Measurements from ENCODE around the gene CELA2B.
A peak's percentile ranks its signal among the peaks of the same experiment; 100 is the strongest.

Gene CELA2B

DNA sequence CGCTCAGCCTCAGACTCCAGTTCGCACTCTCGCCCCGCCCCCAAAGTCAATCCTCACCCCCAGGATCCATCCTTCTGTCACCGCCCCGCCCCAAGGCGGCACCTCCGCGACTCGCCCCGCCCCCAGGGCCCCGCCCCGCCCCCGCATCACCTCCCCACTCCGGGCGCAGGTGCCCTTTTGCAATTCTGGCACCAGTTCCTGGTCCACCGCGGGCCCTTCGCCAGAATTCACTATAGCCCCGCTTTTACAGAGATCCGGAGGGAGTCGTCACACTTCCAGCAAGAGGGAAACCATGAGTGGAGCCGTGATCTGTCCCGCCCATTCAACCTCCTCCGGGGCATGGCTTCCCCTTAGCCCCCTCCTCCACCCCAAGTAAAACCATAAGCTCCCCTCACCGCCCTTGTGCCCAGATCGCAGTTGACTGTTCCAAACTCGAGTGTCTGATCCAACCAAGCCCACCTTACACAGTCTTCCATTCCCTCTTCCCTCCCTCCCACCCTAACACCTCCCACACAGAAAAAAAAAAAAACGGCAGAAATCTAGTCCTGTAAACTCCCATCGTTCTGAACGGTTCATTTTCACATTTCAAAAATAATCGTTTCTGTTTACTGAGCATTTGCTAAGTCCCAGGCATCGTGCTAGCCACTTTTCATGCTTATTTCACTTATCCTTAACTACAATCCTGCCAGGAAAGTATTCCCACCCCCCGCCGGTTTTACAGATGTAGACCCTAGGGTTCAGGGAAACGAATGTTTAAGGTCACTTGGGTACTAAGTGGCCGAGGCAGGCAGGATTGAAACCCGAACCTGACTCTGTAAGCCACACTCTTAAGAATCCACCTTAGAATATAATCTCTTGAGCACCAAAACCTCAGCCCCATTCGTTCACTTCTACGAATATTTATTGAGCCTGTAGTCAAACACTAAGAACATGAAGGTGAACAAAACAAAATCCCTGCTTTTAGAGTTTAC is 49.4 kb downstream of the CELA2B start:
- peak; percentile 98 to 99 (median 99) for DNase-seq
- ChIA-PET POLR2A (no interaction called here), CTCF (no interaction called here)
- peak overlapping the region; percentile 48 to 94 for H3K27ac ChIP-seq (ENCODE audit: insufficient read depth in 1 of 2, low read depth in 1 of 2, low read length in 2 of 2, poor library complexity in 1 of 2, severe bottlenecking in 2 of 2)
- no peaks in the 10 kb centered on the region for H3K9me3 ChIP-seq (ENCODE audit: control extremely low read depth in 1 of 5, control insufficient read depth in 4 of 5, insufficient read depth in 2 of 5, low read depth in 1 of 5, low read length in 4 of 5)
- H3K27me3 ChIP-seq (replicated peaks in 2 of 5; ENCODE audit: control insufficient read depth in 4 of 5, insufficient read depth in 5 of 5, low read length in 4 of 5), result no peaks in the 10 kb centered on the region
- H3K36me3 ChIP-seq (ENCODE audit: control insufficient read depth in 4 of 4, insufficient read depth in 4 of 4, low read length in 3 of 4), result peaks cover 0 to 5% (median under 1%) of the 10 kb centered on the region in 4 experiments
- WGBS (ENCODE audit: insufficient coverage), result 4% methylated on average over 20 of the region's 40 CpGs
- peak overlapping the region; percentile 73 to 98 (median 84) for H3K4me3 ChIP-seq (ENCODE audit: control insufficient read depth in 1 of 7, extremely low read depth in 1 of 7, insufficient read depth in 4 of 7, low read depth in 2 of 7, low read length in 6 of 7)
- peaks cover 18 to 33% (median 25%) of the 10 kb centered on the region in 4 experiments for H3K4me1 ChIP-seq (ENCODE audit: control extremely low read depth in 1 of 4, control insufficient read depth in 4 of 4, insufficient read depth in 4 of 4, low read length in 3 of 4)

DNA sequence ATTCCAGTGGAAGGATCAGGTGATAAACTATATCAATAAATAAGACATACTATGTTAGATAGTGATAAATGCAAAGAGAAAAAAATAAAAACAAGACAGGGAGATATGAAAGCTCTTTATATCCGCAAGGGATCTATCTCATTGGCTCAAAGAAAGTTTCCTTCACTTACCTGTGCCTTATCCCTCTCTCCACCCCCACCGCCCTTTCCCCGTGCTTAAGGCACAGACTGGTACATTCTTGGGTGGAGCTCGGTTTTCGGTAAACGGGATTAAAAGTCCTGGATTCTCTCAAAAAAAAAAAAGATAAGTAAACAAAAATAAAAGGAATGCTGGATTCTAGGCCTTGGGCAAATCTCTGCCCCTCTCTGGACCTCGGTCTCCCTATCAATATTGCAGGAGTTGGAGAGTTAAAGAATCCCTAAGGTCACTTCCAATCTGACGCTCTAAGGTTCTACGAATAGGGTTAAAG is 50.2 kb downstream of the CELA2B start:
- Histone ChIP-seq H3K27ac (ENCODE audit: insufficient read depth in 1 of 2, low read depth in 1 of 2, low read length in 2 of 2, poor library complexity in 1 of 2, severe bottlenecking in 2 of 2) (peak overlapping the region; percentile 48 to 94), H3K4me3 (ENCODE audit: control insufficient read depth in 1 of 7, extremely low read depth in 1 of 7, insufficient read depth in 4 of 7, low read depth in 2 of 7, low read length in 6 of 7) (peak overlapping the region; percentile 80 to 98 (median 91)), H3K36me3 (ENCODE audit: control insufficient read depth in 4 of 4, insufficient read depth in 4 of 4, low read length in 3 of 4) (peaks cover 0 to 6% (median 4%) of the 10 kb centered on the region in 4 experiments), H3K9me3 (ENCODE audit: control extremely low read depth in 1 of 5, control insufficient read depth in 4 of 5, insufficient read depth in 2 of 5, low read depth in 1 of 5, low read length in 4 of 5) (no peaks in the 10 kb centered on the region), H3K4me1 (ENCODE audit: control extremely low read depth in 1 of 4, control insufficient read depth in 4 of 4, insufficient read depth in 4 of 4, low read length in 3 of 4) (peaks cover 18 to 33% (median 25%) of the 10 kb centered on the region in 4 experiments), H3K27me3 (replicated peaks in 2 of 5; ENCODE audit: control insufficient read depth in 4 of 5, insufficient read depth in 5 of 5, low read length in 4 of 5) (no peaks in the 10 kb centered on the region)
- CTCF ChIA-PET, result no interaction called here
- POLR2A ChIA-PET, result interaction anchor here (0.7 kb wide), 1 partner anchor 30 kb away, joined by 3 read pairs; no protein-coding TSS in a partner anchor
- DNase-seq, result no peak
- 24% methylated on average over 4 of the region's 9 CpGs for WGBS (ENCODE audit: insufficient coverage)

DNA sequence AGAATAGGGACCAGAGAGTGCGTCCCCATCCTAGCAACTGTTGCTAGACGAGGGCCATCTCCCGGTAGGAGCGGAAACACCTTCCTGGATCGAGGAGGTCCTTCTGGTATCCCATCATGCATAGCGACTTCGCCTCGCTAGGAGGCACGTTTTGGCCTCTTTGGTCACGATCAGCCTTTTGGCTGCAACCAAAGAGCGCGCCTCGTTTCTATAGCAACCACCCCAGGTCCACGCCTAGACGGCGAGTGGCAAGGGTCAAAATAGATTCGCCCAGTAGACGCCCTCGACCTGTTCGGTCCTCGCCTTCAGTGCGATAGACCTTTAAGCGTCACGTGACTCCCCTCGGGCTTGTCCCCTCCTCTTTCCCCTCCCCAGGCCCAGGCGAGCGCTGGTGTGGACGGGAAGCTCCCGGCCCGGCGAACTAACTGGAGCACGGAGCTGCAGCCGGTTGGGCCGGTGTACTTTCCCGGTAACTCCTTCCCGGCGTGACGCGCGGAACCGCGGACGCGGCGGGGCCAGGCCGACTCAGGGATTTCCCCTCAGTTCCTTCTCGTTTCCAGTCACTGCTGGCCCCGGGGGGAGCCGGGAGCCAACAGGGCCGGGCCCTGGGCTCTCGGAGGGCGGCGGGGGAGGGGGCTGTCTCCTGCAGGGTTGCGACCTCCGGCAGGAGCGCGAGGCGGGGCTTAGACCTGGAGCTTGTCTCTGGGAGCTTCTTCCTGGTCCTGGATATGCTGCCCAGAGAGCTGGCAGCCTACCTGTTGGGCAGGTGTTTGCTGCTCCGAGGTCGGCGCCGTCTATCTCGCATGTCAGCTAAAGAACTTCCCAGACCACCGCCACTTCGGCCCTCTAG is 50.8 kb downstream of the CELA2B start, which contains the start of gene DNAJC16:
Gene DNAJC16 (plus strand): TSS at position 359 of the 850 bp plus-strand sequence. CDS start 2,258 bp downstream, outside the sequence.
- Histone ChIP-seq H3K4me3 (ENCODE audit: control insufficient read depth in 1 of 7, extremely low read depth in 1 of 7, insufficient read depth in 4 of 7, low read depth in 2 of 7, low read length in 6 of 7) (peak within 1 kb of the TSS; percentile 82 to 98 (median 92)), H3K9me3 (ENCODE audit: control extremely low read depth in 1 of 5, control insufficient read depth in 4 of 5, insufficient read depth in 2 of 5, low read depth in 1 of 5, low read length in 4 of 5) (no peaks in the 10 kb centered on the region), H3K36me3 (ENCODE audit: control insufficient read depth in 4 of 4, insufficient read depth in 4 of 4, low read length in 3 of 4) (peaks cover 0 to 6% (median 5%) of the 10 kb centered on the region in 4 experiments), H3K27ac (ENCODE audit: insufficient read depth in 1 of 2, low read depth in 1 of 2, low read length in 2 of 2, poor library complexity in 1 of 2, severe bottlenecking in 2 of 2) (peak within 1 kb of the TSS; percentile 90 to 94), H3K27me3 (replicated peaks in 2 of 5; ENCODE audit: control insufficient read depth in 4 of 5, insufficient read depth in 5 of 5, low read length in 4 of 5) (no peaks in the 10 kb centered on the region), H3K4me1 (ENCODE audit: control extremely low read depth in 1 of 4, control insufficient read depth in 4 of 4, insufficient read depth in 4 of 4, low read length in 3 of 4) (peaks cover 19 to 38% (median 28%) of the 10 kb centered on the region in 4 experiments)
- CTCF ChIA-PET, result no interaction called here
- peak; percentile 99 to 100 (median 100) for DNase-seq
- POLR2A ChIA-PET, result interaction anchor here (0.6 to 1.0 kb wide), 3 partner anchors 10 to 310 kb away, joined by 3 read pairs; no protein-coding TSS in a partner anchor
- 0% methylated on average over 48 of the region's 65 CpGs for WGBS (ENCODE audit: insufficient coverage)

DNA sequence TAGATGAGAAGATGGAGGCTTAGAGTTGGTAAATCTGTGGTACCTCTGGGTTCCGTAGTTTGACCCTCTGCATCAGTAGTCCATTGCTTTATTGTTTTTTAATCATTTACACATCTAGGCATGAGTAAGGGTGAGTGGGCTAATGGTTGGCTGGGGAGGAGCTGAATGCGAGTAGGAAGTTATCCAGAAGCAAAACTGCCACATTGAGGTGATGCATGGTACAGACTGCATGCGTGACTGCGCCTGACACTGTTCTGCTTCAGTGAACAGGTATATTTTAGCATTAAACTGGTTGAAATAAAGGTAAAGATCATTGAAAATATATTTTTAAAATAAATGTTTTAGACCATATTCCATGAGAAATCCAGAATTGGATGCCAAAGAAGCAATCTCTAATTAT is 55.1 kb downstream of the CELA2B start:
- WGBS (ENCODE audit: insufficient coverage), result 88% methylated on average over 1 of the region's 4 CpGs
- CTCF ChIA-PET, result no interaction called here

DNA sequence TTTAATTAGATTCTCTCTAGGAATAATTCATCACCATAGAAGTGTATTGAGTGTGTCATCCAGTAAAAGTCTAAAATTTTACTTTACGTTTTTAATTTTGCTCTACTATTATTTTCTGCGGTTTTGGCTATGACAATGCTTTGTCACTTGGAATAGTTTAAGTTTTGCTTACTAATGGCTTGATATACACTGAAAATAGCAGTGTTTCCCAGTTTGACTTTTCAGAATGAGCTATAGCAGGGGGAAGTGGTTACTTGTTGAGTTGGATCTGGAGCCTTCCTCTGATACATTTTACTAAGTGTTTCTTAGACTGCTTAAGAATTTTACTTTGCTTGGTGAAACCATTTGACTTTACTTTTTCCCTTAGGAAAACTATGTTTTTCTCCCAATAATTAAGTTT is 55.8 kb downstream of the CELA2B start:
- H3K4me3 ChIP-seq (ENCODE audit: control insufficient read depth in 1 of 7, extremely low read depth in 1 of 7, insufficient read depth in 4 of 7, low read depth in 2 of 7, low read length in 6 of 7), result no peak overlapping the region
- no peaks in the 10 kb centered on the region for H3K9me3 ChIP-seq (ENCODE audit: control extremely low read depth in 1 of 5, control insufficient read depth in 4 of 5, insufficient read depth in 2 of 5, low read depth in 1 of 5, low read length in 4 of 5)
- ChIA-PET CTCF (no interaction called here), POLR2A (no interaction called here)
- H3K36me3 ChIP-seq (ENCODE audit: control insufficient read depth in 4 of 4, insufficient read depth in 4 of 4, low read length in 3 of 4), result peaks cover 6 to 29% (median 13%) of the 10 kb centered on the region in 4 experiments
- peaks cover 8 to 25% (median 14%) of the 10 kb centered on the region in 4 experiments for H3K4me1 ChIP-seq (ENCODE audit: control extremely low read depth in 1 of 4, control insufficient read depth in 4 of 4, insufficient read depth in 4 of 4, low read length in 3 of 4)
- DNase-seq, result peak in 2 of 3 donors; percentile 61 to 70
- WGBS (ENCODE audit: insufficient coverage), result no CpG with 5 or more reads among the region's 2 CpGs
- no peaks in the 10 kb centered on the region for H3K27me3 ChIP-seq (replicated peaks in 2 of 5; ENCODE audit: control insufficient read depth in 4 of 5, insufficient read depth in 5 of 5, low read length in 4 of 5)
- H3K27ac ChIP-seq (ENCODE audit: insufficient read depth in 1 of 2, low read depth in 1 of 2, low read length in 2 of 2, poor library complexity in 1 of 2, severe bottlenecking in 2 of 2), result peak overlapping the region in 1 of 2 experiments; percentile 45

More for the DNA sequence above, 55.1 kb downstream of the CELA2B start:
- no peaks in the 10 kb centered on the region for H3K27me3 ChIP-seq (replicated peaks in 2 of 5; ENCODE audit: control insufficient read depth in 4 of 5, insufficient read depth in 5 of 5, low read length in 4 of 5)
- no peak overlapping the region for H3K4me3 ChIP-seq (ENCODE audit: control insufficient read depth in 1 of 7, extremely low read depth in 1 of 7, insufficient read depth in 4 of 7, low read depth in 2 of 7, low read length in 6 of 7)
- H3K9me3 ChIP-seq (ENCODE audit: control extremely low read depth in 1 of 5, control insufficient read depth in 4 of 5, insufficient read depth in 2 of 5, low read depth in 1 of 5, low read length in 4 of 5), result no peaks in the 10 kb centered on the region
- H3K4me1 ChIP-seq (ENCODE audit: control extremely low read depth in 1 of 4, control insufficient read depth in 4 of 4, insufficient read depth in 4 of 4, low read length in 3 of 4), result peaks cover 10 to 29% (median 19%) of the 10 kb centered on the region in 4 experiments
- no peak for DNase-seq
- H3K27ac ChIP-seq (ENCODE audit: insufficient read depth in 1 of 2, low read depth in 1 of 2, low read length in 2 of 2, poor library complexity in 1 of 2, severe bottlenecking in 2 of 2), result peak overlapping the region in 1 of 2 experiments; percentile 45
- POLR2A ChIA-PET, result no interaction called here
- H3K36me3 ChIP-seq (ENCODE audit: control insufficient read depth in 4 of 4, insufficient read depth in 4 of 4, low read length in 3 of 4), result peaks cover 0 to 23% (median 9%) of the 10 kb centered on the region in 4 experiments

DNA sequence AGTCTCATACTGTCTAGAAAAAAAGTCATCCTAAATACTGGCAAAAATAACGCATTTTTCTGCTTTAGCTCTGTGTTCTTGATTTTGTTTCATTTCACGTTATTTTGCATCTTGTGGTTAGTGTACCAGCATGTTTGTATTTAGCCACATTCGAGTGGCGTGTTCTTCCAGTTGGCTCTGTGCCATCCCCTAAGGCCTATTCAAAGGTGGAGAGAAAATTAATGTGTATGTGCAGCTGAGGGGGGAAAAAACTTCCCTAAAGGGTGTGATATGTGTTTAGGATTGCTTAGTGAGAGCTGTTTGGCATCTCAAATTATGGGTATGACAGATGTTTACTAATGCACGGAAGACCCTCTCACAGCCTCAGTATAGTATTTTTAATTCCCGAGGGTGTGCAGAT is 62.9 kb downstream of the CELA2B start:
- H3K9me3 ChIP-seq (ENCODE audit: control extremely low read depth in 1 of 5, control insufficient read depth in 4 of 5, insufficient read depth in 2 of 5, low read depth in 1 of 5, low read length in 4 of 5), result no peaks in the 10 kb centered on the region
- POLR2A ChIA-PET, result no interaction called here
- CTCF ChIA-PET, result no interaction called here
- 84% methylated on average over 4 of the region's 6 CpGs for WGBS (ENCODE audit: insufficient coverage)
- DNase-seq, result no peak
- H3K4me1 ChIP-seq (ENCODE audit: control extremely low read depth in 1 of 4, control insufficient read depth in 4 of 4, insufficient read depth in 4 of 4, low read length in 3 of 4), result no peaks in the 10 kb centered on the region
- no peak overlapping the region for H3K4me3 ChIP-seq (ENCODE audit: control insufficient read depth in 1 of 7, extremely low read depth in 1 of 7, insufficient read depth in 4 of 7, low read depth in 2 of 7, low read length in 6 of 7)
- no peaks in the 10 kb centered on the region for H3K27me3 ChIP-seq (replicated peaks in 2 of 5; ENCODE audit: control insufficient read depth in 4 of 5, insufficient read depth in 5 of 5, low read length in 4 of 5)
- no peak overlapping the region for H3K27ac ChIP-seq (ENCODE audit: insufficient read depth in 1 of 2, low read depth in 1 of 2, low read length in 2 of 2, poor library complexity in 1 of 2, severe bottlenecking in 2 of 2)
- peaks cover 21 to 78% (median 42%) of the 10 kb centered on the region in 4 experiments for H3K36me3 ChIP-seq (ENCODE audit: control insufficient read depth in 4 of 4, insufficient read depth in 4 of 4, low read length in 3 of 4)

Data from common myeloid progenitor, CD34-positive (primary cell).